Measurements from ENCODE around the gene CDC5L.

Gene CDC5L

DNA sequence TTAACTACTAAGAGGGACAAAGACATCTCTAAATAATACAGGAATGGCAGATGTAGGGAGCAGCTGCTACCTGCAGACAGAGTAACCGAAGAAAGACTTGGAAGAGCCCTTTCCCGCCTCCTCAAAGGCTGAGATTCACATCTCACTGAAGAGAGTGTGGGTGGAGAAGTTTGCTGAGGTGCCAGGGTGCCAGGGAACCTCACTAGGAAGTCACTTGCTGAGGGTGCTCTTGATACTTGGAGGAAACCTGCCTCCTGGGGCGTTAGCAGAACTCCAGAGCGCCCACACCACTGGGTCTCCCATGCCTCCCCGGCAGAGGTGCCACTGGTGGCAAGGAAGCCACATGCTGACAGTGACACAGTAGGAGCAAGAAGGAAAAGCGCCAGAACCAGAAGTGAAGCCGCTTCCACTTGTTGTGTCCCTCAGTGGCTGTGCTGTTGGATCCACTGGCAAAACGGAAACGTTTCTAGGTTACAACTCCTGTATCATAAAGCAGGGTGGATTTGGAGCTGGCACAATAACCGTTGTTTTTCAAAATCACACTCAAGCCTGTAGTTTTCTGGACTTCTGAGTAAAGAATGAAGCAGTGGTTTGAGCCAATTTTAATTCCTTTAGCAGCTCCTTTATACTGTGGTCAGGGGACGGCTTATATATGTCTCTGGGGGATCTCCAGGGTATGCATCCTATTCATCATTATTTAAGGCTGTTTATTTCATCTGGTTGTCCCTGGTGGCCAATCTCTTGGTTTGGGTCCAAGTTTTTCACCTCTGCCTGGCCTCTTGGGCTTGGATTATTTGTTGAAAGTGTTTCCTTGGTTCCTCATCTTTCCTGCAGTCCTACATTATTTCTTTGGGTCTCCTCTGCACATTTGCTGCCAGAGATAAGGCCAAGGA is 64.5 kb downstream of the CDC5L start:
- TF ChIP-seq, protein P1, sequence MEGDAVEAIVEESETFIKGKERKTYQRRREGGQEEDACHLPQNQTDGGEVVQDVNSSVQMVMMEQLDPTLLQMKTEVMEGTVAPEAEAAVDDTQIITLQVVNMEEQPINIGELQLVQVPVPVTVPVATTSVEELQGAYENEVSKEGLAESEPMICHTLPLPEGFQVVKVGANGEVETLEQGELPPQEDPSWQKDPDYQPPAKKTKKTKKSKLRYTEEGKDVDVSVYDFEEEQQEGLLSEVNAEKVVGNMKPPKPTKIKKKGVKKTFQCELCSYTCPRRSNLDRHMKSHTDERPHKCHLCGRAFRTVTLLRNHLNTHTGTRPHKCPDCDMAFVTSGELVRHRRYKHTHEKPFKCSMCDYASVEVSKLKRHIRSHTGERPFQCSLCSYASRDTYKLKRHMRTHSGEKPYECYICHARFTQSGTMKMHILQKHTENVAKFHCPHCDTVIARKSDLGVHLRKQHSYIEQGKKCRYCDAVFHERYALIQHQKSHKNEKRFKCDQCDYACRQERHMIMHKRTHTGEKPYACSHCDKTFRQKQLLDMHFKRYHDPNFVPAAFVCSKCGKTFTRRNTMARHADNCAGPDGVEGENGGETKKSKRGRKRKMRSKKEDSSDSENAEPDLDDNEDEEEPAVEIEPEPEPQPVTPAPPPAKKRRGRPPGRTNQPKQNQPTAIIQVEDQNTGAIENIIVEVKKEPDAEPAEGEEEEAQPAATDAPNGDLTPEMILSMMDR (IDR thresholded peaks at IDR 0.05), result no peak

DNA sequence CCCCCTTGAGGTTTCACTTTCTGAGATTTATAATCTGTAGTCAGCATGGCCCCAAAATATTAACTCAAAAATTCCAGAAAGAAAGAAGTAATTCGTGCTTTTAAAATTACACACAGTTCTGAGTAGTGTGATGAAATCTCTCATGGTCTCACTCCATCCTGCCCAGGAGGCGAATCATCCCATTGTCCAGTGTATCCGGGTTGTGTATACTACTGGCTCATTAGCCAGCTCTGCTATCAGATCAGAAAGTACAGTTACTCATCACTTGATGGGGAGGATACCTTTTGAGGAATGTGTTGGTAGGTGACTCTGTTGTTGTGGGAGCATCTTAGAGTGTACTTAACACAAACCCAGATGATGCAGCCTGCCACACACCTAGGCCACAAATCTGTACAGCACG is 65.2 kb downstream of the CDC5L start:
- TF ChIP-seq, protein P1 (IDR thresholded peaks at IDR 0.05), result no peak

DNA sequence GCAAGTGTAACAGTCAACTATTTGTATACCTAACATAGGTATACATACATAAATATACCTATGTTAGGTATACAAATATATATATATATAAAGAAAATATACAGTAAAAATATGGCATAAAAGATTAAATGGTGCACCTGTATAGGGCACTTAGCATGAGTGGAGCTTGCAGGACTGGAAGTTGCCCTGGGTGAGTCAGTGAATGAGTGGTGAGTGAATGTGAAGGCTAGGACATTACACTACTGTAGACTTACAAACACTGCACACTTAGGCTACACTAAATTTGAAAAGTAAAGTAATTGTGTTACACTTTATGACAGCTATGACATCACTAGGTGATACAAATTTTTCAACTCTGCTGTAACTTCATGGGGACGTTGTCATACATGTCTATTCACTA is 65.6 kb downstream of the CDC5L start:
- TF ChIP-seq, protein P1 (IDR thresholded peaks at IDR 0.05), result no peak

DNA sequence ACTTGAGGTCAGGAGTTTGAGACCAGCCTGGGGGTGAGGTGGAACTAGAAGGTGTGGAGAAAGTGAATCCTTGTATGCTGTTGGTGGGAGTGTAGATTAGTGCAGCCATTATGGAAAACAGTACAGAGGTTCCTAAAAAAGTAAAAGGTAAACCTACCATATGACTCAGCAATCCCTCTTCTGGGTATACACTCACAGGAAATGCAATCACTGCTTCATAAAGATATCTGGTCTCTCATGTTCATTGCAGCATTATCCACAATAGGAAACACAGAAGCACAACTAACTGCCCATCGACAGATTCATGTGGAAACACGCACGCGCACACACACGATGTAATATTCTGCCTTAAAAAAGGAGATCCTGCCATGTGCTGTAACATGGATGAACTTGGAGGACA is 66.7 kb downstream of the CDC5L start:
- TF ChIP-seq, protein P1 (IDR thresholded peaks at IDR 0.05), result no peak

DNA sequence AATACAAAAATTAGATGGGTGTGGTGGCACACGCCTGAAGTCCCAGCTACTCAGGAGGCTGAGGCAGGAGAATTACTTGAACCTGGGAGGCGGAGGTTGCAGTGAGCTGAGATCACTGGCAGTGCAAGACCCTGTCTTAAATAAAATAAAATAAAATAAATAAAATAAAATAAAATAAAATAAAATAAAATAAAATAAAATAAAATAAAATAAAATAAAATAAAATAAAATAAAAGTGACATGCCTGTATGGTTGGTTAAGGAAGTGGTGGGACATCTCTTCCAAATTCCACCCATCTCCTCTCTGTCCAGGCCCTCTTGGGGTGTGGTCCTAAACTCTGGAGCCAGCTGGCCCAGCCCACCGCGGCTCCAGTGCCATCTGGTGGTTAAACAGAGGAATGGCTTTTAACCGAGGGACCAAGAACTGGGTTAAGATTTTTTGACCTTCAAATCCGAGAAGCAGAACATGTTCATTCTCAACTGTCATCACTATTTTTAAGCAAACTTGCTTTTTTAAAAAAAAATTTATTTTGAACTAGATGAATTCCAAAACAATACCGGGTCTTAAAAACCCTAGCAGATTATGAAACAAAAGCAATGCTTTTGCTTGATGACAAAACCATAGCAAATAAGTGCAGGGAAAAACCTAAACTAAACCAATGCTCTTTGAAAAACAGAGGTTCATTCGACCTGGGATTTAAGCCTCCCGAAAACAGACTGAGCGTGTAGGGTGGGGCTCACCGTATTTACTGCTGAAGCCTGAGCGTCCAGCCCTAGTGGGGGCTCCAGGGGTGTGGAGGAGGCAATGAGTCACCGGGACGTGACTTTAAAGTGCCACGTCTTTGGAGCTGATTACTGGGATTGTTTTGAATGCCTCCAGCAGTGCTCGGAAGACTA is 68.8 kb downstream of the CDC5L start:
- TF ChIP-seq, protein P1 (IDR thresholded peaks at IDR 0.05), result peak; percentile 76

DNA sequence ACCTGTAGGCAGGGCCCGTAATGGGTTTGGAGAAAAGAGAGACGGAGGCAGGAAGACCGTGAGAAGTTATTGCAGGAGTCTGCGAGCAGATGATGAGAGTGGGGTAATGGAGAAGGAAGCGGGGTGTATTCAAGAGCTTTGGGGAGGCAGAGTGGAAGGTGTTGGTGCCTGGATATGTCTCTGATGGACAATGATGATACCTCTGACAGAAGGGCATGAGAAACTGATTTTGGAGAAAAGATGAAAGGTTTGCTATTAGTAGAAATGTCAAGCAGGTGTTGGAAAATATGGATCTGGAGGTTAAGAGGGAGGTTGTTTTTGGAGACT is 69.4 kb downstream of the CDC5L start:
- TF ChIP-seq, protein P1 (IDR thresholded peaks at IDR 0.05), result no peak

DNA sequence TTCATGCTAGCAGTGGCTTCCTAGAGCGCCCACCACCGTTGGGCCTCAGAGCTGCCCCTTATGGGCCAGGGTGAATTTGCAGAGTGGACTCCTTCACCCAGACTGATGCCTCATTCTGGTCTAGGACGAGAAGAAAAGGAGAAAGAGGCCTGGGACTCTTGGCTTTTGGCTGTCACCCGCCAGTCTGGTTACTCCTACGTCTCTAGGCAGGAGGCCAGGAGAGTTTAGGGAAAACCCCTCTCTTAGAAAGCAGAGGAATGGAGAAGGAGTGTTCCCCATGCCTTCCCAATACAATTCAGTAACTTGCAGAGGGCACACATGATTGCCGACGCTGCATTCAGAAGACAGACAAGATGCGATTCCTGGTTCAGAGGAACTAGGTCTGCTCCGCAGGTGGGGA is 70.1 kb downstream of the CDC5L start:
- TF ChIP-seq, protein P1 (IDR thresholded peaks at IDR 0.05), result no peak
